PFSK-1 (cell line): ENCODE results near the gene USP32.

Source experiments
- POLR2AphosphoS5 ChIP-seq: IDR thresholded peaks from 2 replicates; pipeline ENCODE4 v1.6.1; 2012; ENCODE audit warnings: low read depth, mild to moderate bottlenecking, control low read depth, low read length, moderate library complexity
- SIN3A ChIP-seq: IDR thresholded peaks from 2 replicates; pipeline ENCODE4 v1.6.1; 2012; ENCODE audit warnings: mild to moderate bottlenecking, low read length, moderate library complexity, borderline replicate concordance; ENCODE audit not compliant: insufficient read depth
- TAF1 ChIP-seq: IDR thresholded peaks from 2 replicates; pipeline ENCODE4 v1.6.1; 2012; ENCODE audit warnings: low read length, control low read depth, borderline replicate concordance; ENCODE audit not compliant: insufficient read depth

GRCh38 chr17:60355663-60356594 is 36.0 kb downstream of the USP32 start:
- TF ChIP-seq POLR2AphosphoS5 (no peak), SIN3A (no peak), TAF1 (no peak)
